HG03521 (cell line): ENCODE measurements around the gene PXDC1.

ENCODE experiments used
- ATAC-seq: cut with Tn5 transposase; IDR thresholded peaks from one replicate; pipeline ENCODE4 v1.9.1; 2021; ENCODE audit warnings: mild to moderate bottlenecking, moderate library complexity; ENCODE audit not compliant: unreplicated experiment

PXDC1 gene

GRCh38 chr6:3718407-3718806, 33.1 kb downstream of the PXDC1 start:
- no peak for ATAC-seq

- ATAC-seq: no peak
Measured at GRCh38 chr6:3715285-3715684, 36.2 kb downstream of the PXDC1 start.

GRCh38 chr6:3714768-3715167, 36.7 kb downstream of the PXDC1 start:
- no peak for ATAC-seq

- no peak for ATAC-seq
Measured at GRCh38 chr6:3714111-3714510, 37.4 kb downstream of the PXDC1 start.

GRCh38 chr6:3712827-3713665, 38.5 kb downstream of the PXDC1 start:
- no peak for ATAC-seq

GRCh38 chr6:3711776-3712175, 39.7 kb downstream of the PXDC1 start:
- ATAC-seq: no peak

GRCh38 chr6:3710403-3710802, 41.1 kb downstream of the PXDC1 start:
- no peak for ATAC-seq

GRCh38 chr6:3708540-3708939, 43.0 kb downstream of the PXDC1 start:
- ATAC-seq: no peak

GRCh38 chr6:3707751-3708412, 43.6 kb downstream of the PXDC1 start:
- ATAC-seq: no peak

GRCh38 chr6:3707024-3707423, 44.5 kb downstream of the PXDC1 start:
- ATAC-seq: no peak

GRCh38 chr6:3706547-3706946, 45.0 kb downstream of the PXDC1 start:
- no peak for ATAC-seq

- no peak for ATAC-seq
Measured at GRCh38 chr6:3701631-3702030, 49.9 kb downstream of the PXDC1 start.

- ATAC-seq: no peak
Measured at GRCh38 chr6:3699231-3699630, 52.3 kb downstream of the PXDC1 start.

GRCh38 chr6:3698021-3698420, 53.5 kb downstream of the PXDC1 start:
- no peak for ATAC-seq

- ATAC-seq: no peak
Measured at GRCh38 chr6:3697609-3698008, 53.9 kb downstream of the PXDC1 start.

- ATAC-seq: no peak
Measured at GRCh38 chr6:3696525-3697088, 54.9 kb downstream of the PXDC1 start.

- no peak for ATAC-seq
Measured at GRCh38 chr6:3695065-3695817, 56.3 kb downstream of the PXDC1 start.

- no peak for ATAC-seq
Measured at GRCh38 chr6:3693831-3694230, 57.7 kb downstream of the PXDC1 start.

- no peak for ATAC-seq
Measured at GRCh38 chr6:3690506-3690905, 61.0 kb downstream of the PXDC1 start.

- ATAC-seq: no peak
Measured at GRCh38 chr6:3687847-3688246, 63.7 kb downstream of the PXDC1 start.

GRCh38 chr6:3683331-3683730, 68.2 kb downstream of the PXDC1 start:
- ATAC-seq: no peak
